HuH-7 (cell line): ENCODE results near the gene TMEM238L.

Experiments used
- DNase-seq: peaks from one replicate; pipeline ENCODE4 v3.0.0; 2011; ENCODE audit warnings: low spot score

TMEM238L gene

GRCh38 chr17:10773391-10773790, 30.5 kb downstream of the TMEM238L start:
- DNase-seq = no peak

- no peak for DNase-seq
These were observed 31.2 kb downstream of the TMEM238L start for GRCh38 chr17:10772425-10773380.

GRCh38 chr17:10771148-10771547, 32.8 kb downstream of the TMEM238L start:
- DNase-seq = no peak

GRCh38 chr17:10769840-10770239, 34.1 kb downstream of the TMEM238L start:
- DNase-seq = no peak

GRCh38 chr17:10768750-10769251, 35.1 kb downstream of the TMEM238L start:
- DNase-seq = no peak

- no peak for DNase-seq
These were observed 36.7 kb downstream of the TMEM238L start for GRCh38 chr17:10767232-10767631.

GRCh38 chr17:10762037-10762436, 41.9 kb downstream of the TMEM238L start:
- DNase-seq = no peak

GRCh38 chr17:10761281-10761680, 42.6 kb downstream of the TMEM238L start:
- DNase-seq = no peak

GRCh38 chr17:10758062-10758461, 45.8 kb downstream of the TMEM238L start:
- DNase-seq = no peak

GRCh38 chr17:10757647-10758046, 46.3 kb downstream of the TMEM238L start:
- no peak for DNase-seq

- DNase-seq = peak; percentile 63
These were observed 46.8 kb downstream of the TMEM238L start for GRCh38 chr17:10757067-10757466.

GRCh38 chr17:10756619-10757018, 47.3 kb downstream of the TMEM238L start:
- no peak for DNase-seq

- DNase-seq = no peak
These were observed 47.7 kb downstream of the TMEM238L start for GRCh38 chr17:10756185-10756584.

GRCh38 chr17:10755592-10756127, 48.2 kb downstream of the TMEM238L start:
- DNase-seq = no peak

- no peak for DNase-seq
These were observed 48.9 kb downstream of the TMEM238L start for GRCh38 chr17:10754861-10755591.

- DNase-seq = peak; percentile 40
These were observed 49.8 kb downstream of the TMEM238L start for GRCh38 chr17:10754109-10754508.

- no peak for DNase-seq
These were observed 51.2 kb downstream of the TMEM238L start for GRCh38 chr17:10752696-10753095.

GRCh38 chr17:10751563-10751962, 52.3 kb downstream of the TMEM238L start:
- no peak for DNase-seq

GRCh38 chr17:10750210-10750609, 53.7 kb downstream of the TMEM238L start:
- DNase-seq = no peak

- no peak for DNase-seq
These were observed 55.2 kb downstream of the TMEM238L start for GRCh38 chr17:10748531-10749181.

- no peak for DNase-seq
These were observed 58.7 kb downstream of the TMEM238L start for GRCh38 chr17:10745231-10745630.
